SIG-M5 treated with dmso at 0.1 percent for 504 hours (cell line): Measurements from ENCODE around the gene KAT2A.

Experiments
- DNase-seq: peaks from one replicate; lab custom pipeline; 2025; ENCODE audit not compliant: unreplicated experiment; lab: John Stamatoyannopoulos, UW

KAT2A gene

GRCh38 chr17:42135664-42136653 is 14.8 kb upstream of the KAT2A start:
- DNase-seq: peak; percentile 35

GRCh38 chr17:42135151-42135550 is 14.0 kb upstream of the KAT2A start:
- no peak for DNase-seq

GRCh38 chr17:42133461-42134041 is 12.4 kb upstream of the KAT2A start:
- no peak for DNase-seq

GRCh38 chr17:42132941-42133340 is 11.8 kb upstream of the KAT2A start:
- peak; percentile 38 for DNase-seq

- no peak for DNase-seq
Measured at GRCh38 chr17:42131981-42132432, 10.8 kb upstream of the KAT2A start.

- no peak for DNase-seq
Measured at GRCh38 chr17:42131232-42131631, 10.1 kb upstream of the KAT2A start.

- no peak for DNase-seq
Measured at GRCh38 chr17:42130310-42130936, 9.3 kb upstream of the KAT2A start.

- DNase-seq: no peak
Measured at GRCh38 chr17:42129109-42129837, 8.1 kb upstream of the KAT2A start.

- DNase-seq: no peak
Measured at GRCh38 chr17:42127414-42127813, 6.2 kb upstream of the KAT2A start.

GRCh38 chr17:42126836-42127235 is 5.7 kb upstream of the KAT2A start:
- no peak for DNase-seq

GRCh38 chr17:42125565-42125964 is 4.4 kb upstream of the KAT2A start:
- DNase-seq: no peak

GRCh38 chr17:42124256-42124655 is 3.1 kb upstream of the KAT2A start:
- DNase-seq: no peak

- no peak for DNase-seq
Measured at GRCh38 chr17:42122371-42123303, 1.5 kb upstream of the KAT2A start, which contains the start of gene HSPB9. Gene HSPB9 (plus strand): TSS chr17:42122804. CDS start chr17:42122851, 47 bp downstream.

GRCh38 chr17:42120161-42120769 is 902 bp downstream of the KAT2A start:
- DNase-seq: no peak

- no peak for DNase-seq
Measured at GRCh38 chr17:42119301-42119700, 1.9 kb downstream of the KAT2A start.

- DNase-seq: peak; percentile 23
Measured at GRCh38 chr17:42118545-42118944, 2.6 kb downstream of the KAT2A start.

- no peak for DNase-seq
Measured at GRCh38 chr17:42118126-42118510, 3.0 kb downstream of the KAT2A start.

GRCh38 chr17:42117397-42118125 is 3.6 kb downstream of the KAT2A start:
- no peak for DNase-seq
